IPS DF 6.9 (cell line): ENCODE results near the gene RC3H2.

ENCODE experiments used
- DNase-seq: peaks from one replicate; pipeline ENCODE4 v3.0.0-alpha.2; 2013; ENCODE audit warnings: low read depth, low spot score
- H3K27ac ChIP-seq: one replicate; pipeline ENCODE4 v1.5.1; 2013; ENCODE audit warnings: low read length, control low read depth
- H3K27me3 ChIP-seq: 2 replicates; pipeline ENCODE4 v1.6.1; 2013; ENCODE audit warnings: mild to moderate bottlenecking, low read length; ENCODE audit not compliant: control insufficient read depth, insufficient read depth
- H3K36me3 ChIP-seq: 2 replicates; pipeline ENCODE4 v1.6.1; 2013; ENCODE audit warnings: low read length; ENCODE audit not compliant: control insufficient read depth, insufficient read depth
- H3K4me1 ChIP-seq: 2 replicates; pipeline ENCODE4 v1.6.1; 2013; ENCODE audit warnings: low read length; ENCODE audit not compliant: control insufficient read depth, insufficient read depth
- H3K4me3 ChIP-seq: 2 replicates; pipeline ENCODE4 v1.5.1; 2013; ENCODE audit warnings: mild to moderate bottlenecking, low read length
- H3K9me3 ChIP-seq: 2 replicates; pipeline ENCODE4 v1.6.1; 2013; ENCODE audit warnings: low read length, inconsistent platforms; ENCODE audit not compliant: control insufficient read depth, insufficient read depth
- WGBS: extraction: QIAGEN DNeasy Blood & Tissue Kit; methylation state at CpG from one replicate; pipeline ENCODE4 v1.1.7; 2013; ENCODE audit warnings: mixed read lengths, missing lambda C conversion rate; ENCODE audit not compliant: insufficient read length, insufficient coverage; 5-methylcytosine and 5-hydroxymethylcytosine counted together

RC3H2 gene

GRCh38 chr9:122941582-122942234, 36.5 kb upstream of the RC3H2 start:
- no peak overlapping the region for H3K27ac ChIP-seq
- no peaks in the 10 kb centered on the region; the same call in 1 of the 2 replicates for H3K36me3 ChIP-seq
- no peak for DNase-seq
- no peaks in the 10 kb centered on the region for H3K4me1 ChIP-seq
- WGBS = no CpG with 5 or more reads among the region's 17 CpGs
- H3K9me3 ChIP-seq = no peaks in the 10 kb centered on the region
- H3K27me3 ChIP-seq = no peaks in the 10 kb centered on the region
- peak overlapping the region; percentile 78; the same call in 1 of the 2 replicates for H3K4me3 ChIP-seq

GRCh38 chr9:122940749-122941581, 35.8 kb upstream of the RC3H2 start, which contains the start of gene RABGAP1:
RABGAP1 (plus strand) TSS chr9:122941020; CDS start chr9:122957060, 16,040 bp downstream.
- DNase-seq = peak; percentile 96
- H3K27ac ChIP-seq = no peak within 1 kb of the TSS
- no peaks in the 10 kb centered on the region for H3K27me3 ChIP-seq
- no CpG with 5 or more reads among the region's 54 CpGs for WGBS
- no peaks in the 10 kb centered on the region for H3K4me1 ChIP-seq
- H3K4me3 ChIP-seq = peak within 1 kb of the TSS; percentile 78; the same call in 1 of the 2 replicates
- H3K9me3 ChIP-seq = no peaks in the 10 kb centered on the region
- no peaks in the 10 kb centered on the region; the same call in 1 of the 2 replicates for H3K36me3 ChIP-seq

- H3K4me3 ChIP-seq = no peak overlapping the region; the same call in 1 of the 2 replicates
- H3K4me1 ChIP-seq = no peaks in the 10 kb centered on the region
- no peaks in the 10 kb centered on the region; the same call in 1 of the 2 replicates for H3K36me3 ChIP-seq
- DNase-seq = no peak
- no peak overlapping the region for H3K27ac ChIP-seq
- H3K9me3 ChIP-seq = no peaks in the 10 kb centered on the region
- no peaks in the 10 kb centered on the region for H3K27me3 ChIP-seq
- no CpG with 5 or more reads among the region's 6 CpGs for WGBS
Measured at GRCh38 chr9:122940454-122940748, 35.2 kb upstream of the RC3H2 start.

- no peaks in the 10 kb centered on the region; the same call in 1 of the 2 replicates for H3K36me3 ChIP-seq
- WGBS = no CpG with 5 or more reads among the region's 4 CpGs
- H3K27ac ChIP-seq = no peak overlapping the region
- H3K4me1 ChIP-seq = no peaks in the 10 kb centered on the region
- H3K27me3 ChIP-seq = no peaks in the 10 kb centered on the region
- DNase-seq = no peak
- no peaks in the 10 kb centered on the region for H3K9me3 ChIP-seq
- no peak overlapping the region for H3K4me3 ChIP-seq
Measured at GRCh38 chr9:122939601-122940000, 34.4 kb upstream of the RC3H2 start.

- Histone ChIP-seq H3K4me1 (no peaks in the 10 kb centered on the region), H3K9me3 (no peaks in the 10 kb centered on the region), H3K27me3 (no peaks in the 10 kb centered on the region), H3K27ac (no peak overlapping the region), H3K4me3 (no peak overlapping the region), H3K36me3 (no peaks in the 10 kb centered on the region)
- no CpG with 5 or more reads among the region's 1 CpG for WGBS
- DNase-seq = no peak
Measured at GRCh38 chr9:122936883-122937282, 31.7 kb upstream of the RC3H2 start.

GRCh38 chr9:122936464-122936863, 31.3 kb upstream of the RC3H2 start:
- no peak for DNase-seq
- Histone ChIP-seq H3K4me1 (no peaks in the 10 kb centered on the region), H3K36me3 (no peaks in the 10 kb centered on the region), H3K27ac (no peak overlapping the region), H3K27me3 (no peaks in the 10 kb centered on the region), H3K9me3 (no peaks in the 10 kb centered on the region), H3K4me3 (no peak overlapping the region)
- WGBS = no CpG with 5 or more reads among the region's 5 CpGs

GRCh38 chr9:122931226-122932121, 26.3 kb upstream of the RC3H2 start, which contains the start of gene ZBTB26:
ZBTB26 (minus strand) TSS chr9:122931512; CDS start chr9:122919934, 11,578 bp downstream.
- Histone ChIP-seq H3K9me3 (no peaks in the 10 kb centered on the region), H3K27me3 (no peaks in the 10 kb centered on the region), H3K36me3 (no peaks in the 10 kb centered on the region), H3K4me1 (no peaks in the 10 kb centered on the region), H3K4me3 (peak within 1 kb of the TSS; percentile 91), H3K27ac (peak within 1 kb of the TSS; percentile 31)
- no CpG with 5 or more reads among the region's 51 CpGs for WGBS
- DNase-seq = peak; percentile 93

GRCh38 chr9:122930541-122931225, 25.5 kb upstream of the RC3H2 start:
- DNase-seq = no peak
- H3K4me1 ChIP-seq = no peaks in the 10 kb centered on the region
- no peaks in the 10 kb centered on the region for H3K36me3 ChIP-seq
- H3K27ac ChIP-seq = no peak overlapping the region
- WGBS = no CpG with 5 or more reads among the region's 10 CpGs
- H3K9me3 ChIP-seq = no peaks in the 10 kb centered on the region
- H3K27me3 ChIP-seq = no peaks in the 10 kb centered on the region
- peak overlapping the region; percentile 91; the same call in 1 of the 2 replicates for H3K4me3 ChIP-seq

GRCh38 chr9:122929796-122930354, 24.7 kb upstream of the RC3H2 start:
- Histone ChIP-seq H3K4me3 (no peak overlapping the region), H3K27ac (no peak overlapping the region)
- no CpG with 5 or more reads among the region's 1 CpG for WGBS

More at GRCh38 chr9:122929796-122930354, 24.7 kb upstream of the RC3H2 start:
- no peaks in the 10 kb centered on the region for H3K9me3 ChIP-seq
- no peaks in the 10 kb centered on the region for H3K4me1 ChIP-seq
- DNase-seq = no peak
- no peaks in the 10 kb centered on the region for H3K36me3 ChIP-seq
- H3K27me3 ChIP-seq = no peaks in the 10 kb centered on the region
